ENCODE results near the gene KCNK4. TPM values are rescaled to one million over a fixed set of nuclear protein-coding genes. Genes with fewer than 3 reads are reported as not detected.
A peak's percentile ranks its signal among the peaks of the same experiment; 100 is the strongest.
"Not testable (repeated sequence)": the region's sequence is repeated elsewhere in the genome, so short reads cannot be mapped to it uniquely, and the experiment has no call there.

Gene KCNK4
- total RNA-seq, 3 donors from 2014 or later: not detected

DNA sequence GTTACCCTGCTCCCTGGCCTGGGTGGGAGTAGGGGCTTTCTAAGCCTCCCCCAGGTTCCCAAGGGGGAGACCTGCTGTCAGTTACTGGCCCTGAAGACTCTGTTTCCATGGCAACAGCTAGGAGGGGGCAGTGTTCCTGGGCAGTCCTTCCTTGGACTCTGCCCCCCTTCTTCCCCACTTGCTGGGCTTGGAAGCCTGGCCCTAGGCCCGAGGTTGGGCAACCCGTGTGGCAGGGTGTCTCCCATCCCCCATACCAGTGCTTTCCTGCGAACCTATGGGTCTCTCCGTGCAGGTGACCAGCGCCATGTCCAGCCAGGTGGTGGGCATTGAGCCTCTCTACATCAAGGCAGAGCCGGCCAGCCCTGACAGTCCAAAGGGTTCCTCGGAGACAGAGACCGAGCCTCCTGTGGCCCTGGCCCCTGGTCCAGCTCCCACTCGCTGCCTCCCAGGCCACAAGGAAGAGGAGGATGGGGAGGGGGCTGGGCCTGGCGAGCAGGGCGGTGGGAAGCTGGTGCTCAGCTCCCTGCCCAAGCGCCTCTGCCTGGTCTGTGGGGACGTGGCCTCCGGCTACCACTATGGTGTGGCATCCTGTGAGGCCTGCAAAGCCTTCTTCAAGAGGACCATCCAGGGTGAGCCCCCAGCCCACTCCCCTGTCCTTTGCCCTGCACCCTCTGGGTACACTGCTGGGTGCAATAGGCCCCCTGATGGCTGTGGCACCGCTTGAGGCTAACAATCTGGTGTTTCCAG, 15.9 kb downstream of the KCNK4 start:
- intact Hi-C loops (cut with DNase I, micrococcal nuclease): loop anchor here in 1 of 2 donors (10.0 kb wide), 1 partner anchor 102 kb away; the partner anchor contains the start of gene FERMT3
- H3K4me1 ChIP-seq (ENCODE audit: low read depth): peaks cover 24% of the 10 kb centered on the region
- DNase-seq (peak; percentile 56 to 76 (median 63)), ATAC-seq (no peak)
- H3K36me3 ChIP-seq (ENCODE audit: low read depth): no peaks in the 10 kb centered on the region
- no peaks in the 10 kb centered on the region for H3K9me3 ChIP-seq
- TF ChIP-seq, protein P1, sequence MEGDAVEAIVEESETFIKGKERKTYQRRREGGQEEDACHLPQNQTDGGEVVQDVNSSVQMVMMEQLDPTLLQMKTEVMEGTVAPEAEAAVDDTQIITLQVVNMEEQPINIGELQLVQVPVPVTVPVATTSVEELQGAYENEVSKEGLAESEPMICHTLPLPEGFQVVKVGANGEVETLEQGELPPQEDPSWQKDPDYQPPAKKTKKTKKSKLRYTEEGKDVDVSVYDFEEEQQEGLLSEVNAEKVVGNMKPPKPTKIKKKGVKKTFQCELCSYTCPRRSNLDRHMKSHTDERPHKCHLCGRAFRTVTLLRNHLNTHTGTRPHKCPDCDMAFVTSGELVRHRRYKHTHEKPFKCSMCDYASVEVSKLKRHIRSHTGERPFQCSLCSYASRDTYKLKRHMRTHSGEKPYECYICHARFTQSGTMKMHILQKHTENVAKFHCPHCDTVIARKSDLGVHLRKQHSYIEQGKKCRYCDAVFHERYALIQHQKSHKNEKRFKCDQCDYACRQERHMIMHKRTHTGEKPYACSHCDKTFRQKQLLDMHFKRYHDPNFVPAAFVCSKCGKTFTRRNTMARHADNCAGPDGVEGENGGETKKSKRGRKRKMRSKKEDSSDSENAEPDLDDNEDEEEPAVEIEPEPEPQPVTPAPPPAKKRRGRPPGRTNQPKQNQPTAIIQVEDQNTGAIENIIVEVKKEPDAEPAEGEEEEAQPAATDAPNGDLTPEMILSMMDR (IDR thresholded peaks at IDR 0.05): no peak
- peak overlapping the region; percentile 78 for H3K4me3 ChIP-seq

DNA sequence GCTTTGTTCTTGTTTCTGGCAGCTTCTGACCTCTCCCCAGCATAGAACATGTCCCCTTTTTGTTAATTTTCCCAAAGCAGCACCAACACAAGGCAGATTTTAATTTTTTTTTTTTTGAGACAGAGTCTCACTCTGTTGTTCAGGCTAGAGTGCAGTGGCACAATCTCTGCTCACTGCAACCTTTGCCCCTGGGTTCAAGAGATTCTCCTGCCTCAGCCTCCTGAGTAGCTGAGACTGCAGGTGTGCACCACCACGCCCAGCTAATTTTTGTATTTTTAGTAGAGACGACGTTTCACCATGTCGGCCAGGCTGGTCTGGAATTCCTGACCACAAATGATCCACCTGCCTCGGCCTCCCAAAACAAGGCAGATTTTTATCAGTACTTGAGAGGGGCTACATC, 16.7 kb downstream of the KCNK4 start:
- DNase-seq; ATAC-seq; H3K9me3 ChIP-seq; H3K36me3 ChIP-seq (ENCODE audit: low read depth); H3K4me3 ChIP-seq: not testable (repeated sequence)
- H3K4me1 ChIP-seq (ENCODE audit: low read depth): peaks cover 24% of the 10 kb centered on the region
- intact Hi-C loops (cut with DNase I, micrococcal nuclease): loop anchor here in 1 of 2 donors (10.0 kb wide), 1 partner anchor 103 kb away; the partner anchor contains the start of gene FERMT3

DNA sequence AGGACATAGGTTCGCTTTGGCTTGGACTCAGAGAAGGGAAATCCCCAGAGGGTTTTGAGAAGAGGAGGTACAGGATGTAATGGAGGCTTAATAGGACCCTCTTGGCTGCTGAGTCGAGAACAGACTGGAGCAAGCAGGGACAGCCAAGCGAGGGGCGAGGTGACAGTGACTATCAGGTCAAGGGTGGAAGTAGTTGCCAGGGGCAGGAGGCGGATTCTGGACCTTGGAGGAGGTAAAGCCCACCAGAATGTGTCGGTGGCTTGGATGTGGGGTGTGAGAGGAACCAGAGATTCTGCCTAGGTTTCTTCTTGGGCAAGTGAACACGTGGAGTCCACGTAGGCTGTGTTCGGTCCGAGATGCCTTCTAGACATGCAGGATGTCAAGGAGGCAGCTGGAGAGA, 21.8 kb downstream of the KCNK4 start:
- H3K9me3 ChIP-seq: no peaks in the 10 kb centered on the region
- DNase-seq: peak in 1 of 3 donors; percentile 31
- peaks cover 10% of the 10 kb centered on the region for H3K4me1 ChIP-seq (ENCODE audit: low read depth)
- H3K36me3 ChIP-seq (ENCODE audit: low read depth): peaks cover 6% of the 10 kb centered on the region
- TF ChIP-seq, protein P1 (IDR thresholded peaks at IDR 0.05): no peak
- intact Hi-C loops (cut with DNase I, micrococcal nuclease): no loop called here
- ATAC-seq: no peak
- H3K4me3 ChIP-seq: no peak overlapping the region

DNA sequence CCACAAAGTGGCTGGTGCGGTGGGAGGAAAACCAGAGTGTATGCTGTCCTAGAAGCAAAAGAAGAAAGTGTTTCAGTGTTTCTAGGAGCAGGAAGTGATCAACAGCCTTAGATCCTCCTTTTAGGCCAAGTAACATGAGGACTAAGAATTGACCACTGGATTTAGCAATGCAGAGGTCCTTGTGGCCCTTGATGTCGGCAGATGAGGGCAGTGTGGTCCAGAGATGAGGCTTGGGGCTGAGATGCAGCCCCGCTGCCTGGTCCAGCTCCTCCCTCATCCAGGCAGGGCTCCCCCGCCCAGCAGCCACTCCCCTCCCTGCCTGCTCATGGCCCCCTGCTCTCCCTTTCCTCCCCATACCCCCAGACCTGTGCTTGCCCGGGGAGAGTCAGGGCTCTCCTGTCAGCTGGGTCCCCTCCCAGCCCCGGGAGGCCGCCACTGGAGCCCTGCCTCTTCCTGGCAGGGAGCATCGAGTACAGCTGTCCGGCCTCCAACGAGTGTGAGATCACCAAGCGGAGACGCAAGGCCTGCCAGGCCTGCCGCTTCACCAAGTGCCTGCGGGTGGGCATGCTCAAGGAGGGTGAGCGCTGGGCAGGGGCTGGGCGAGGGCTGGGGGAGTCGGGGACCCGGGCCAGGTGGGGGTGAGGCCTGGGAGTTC, 22.5 kb downstream of the KCNK4 start:
- Histone ChIP-seq H3K9me3 (no peaks in the 10 kb centered on the region), H3K36me3 (ENCODE audit: low read depth) (peaks cover 6% of the 10 kb centered on the region), H3K4me3 (no peak overlapping the region), H3K4me1 (ENCODE audit: low read depth) (peaks cover 10% of the 10 kb centered on the region)
- peak; percentile 46 to 73 (median 63) for DNase-seq
- intact Hi-C loops (cut with DNase I, micrococcal nuclease): no loop called here
- TF ChIP-seq, protein P1 (IDR thresholded peaks at IDR 0.05): no peak
- no peak for ATAC-seq

DNA sequence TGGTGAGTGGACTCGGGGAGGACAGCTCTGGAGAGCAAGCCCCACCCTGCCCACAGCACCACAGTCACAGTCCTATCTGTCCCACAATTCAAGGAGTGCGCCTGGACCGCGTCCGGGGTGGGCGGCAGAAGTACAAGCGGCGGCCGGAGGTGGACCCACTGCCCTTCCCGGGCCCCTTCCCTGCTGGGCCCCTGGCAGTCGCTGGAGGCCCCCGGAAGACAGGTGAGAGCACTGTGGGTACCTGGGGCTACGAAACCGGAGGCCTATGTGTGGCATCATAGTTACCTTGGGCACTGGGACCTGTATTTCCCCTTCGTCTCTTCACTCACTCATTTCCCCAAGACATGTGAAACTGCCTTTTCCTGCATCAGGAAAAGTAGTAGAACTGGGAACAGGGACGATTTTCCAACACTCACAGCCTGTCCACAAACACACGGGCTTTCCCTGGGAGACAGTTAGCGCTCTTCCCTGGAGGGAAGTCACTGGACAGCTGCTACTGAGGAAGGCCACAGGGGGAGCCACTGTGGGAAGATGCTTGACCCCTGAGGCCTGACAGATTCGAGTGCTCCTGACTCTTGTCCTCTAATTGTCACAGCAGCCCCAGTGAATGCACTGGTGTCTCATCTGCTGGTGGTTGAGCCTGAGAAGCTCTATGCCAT, 23.2 kb downstream of the KCNK4 start:
- Histone ChIP-seq H3K4me1 (ENCODE audit: low read depth) (peaks cover 14% of the 10 kb centered on the region), H3K4me3 (no peak overlapping the region), H3K9me3 (no peaks in the 10 kb centered on the region), H3K36me3 (ENCODE audit: low read depth) (peaks cover 6% of the 10 kb centered on the region)
- TF ChIP-seq, protein P1 (IDR thresholded peaks at IDR 0.05): no peak
- peak in 1 of 3 donors; percentile 25 for DNase-seq
- intact Hi-C loops (cut with DNase I, micrococcal nuclease): no loop called here
- ATAC-seq: no peak
